ENCODE measurements around the gene CNPY4.

DNA sequence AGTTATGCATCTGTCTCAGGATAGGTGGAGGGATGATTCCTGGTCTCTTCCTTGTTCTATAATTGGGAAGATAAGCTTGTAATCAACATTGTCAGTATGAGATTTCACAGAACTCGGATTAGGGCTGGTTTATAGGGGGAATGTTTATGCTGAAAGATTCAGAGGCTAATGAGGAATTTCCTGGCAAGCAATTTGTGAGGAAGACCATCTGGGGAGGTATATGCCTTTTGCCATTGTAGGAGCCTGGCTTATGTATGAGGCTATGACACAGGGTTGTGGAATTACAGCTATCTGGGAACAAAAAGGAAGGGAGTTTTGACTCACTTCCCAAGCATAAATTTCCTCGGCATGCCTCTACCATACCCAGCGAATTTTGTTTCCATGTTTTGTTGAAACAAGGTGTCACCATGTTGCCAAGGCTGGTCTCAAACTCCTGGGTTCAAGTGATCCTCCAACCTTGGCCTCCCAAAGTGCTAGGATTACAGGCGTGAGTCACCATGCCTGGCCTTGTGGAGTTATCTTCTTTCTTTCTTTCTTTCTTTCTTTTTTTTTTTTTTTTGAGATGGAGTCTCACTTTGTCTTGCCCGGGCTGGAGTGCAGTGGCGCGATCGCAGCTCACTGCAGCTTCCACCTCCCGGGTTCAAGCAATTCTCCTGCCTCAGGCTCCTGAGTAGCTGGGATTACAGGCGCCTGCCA is 32.2 kb upstream of the CNPY4 start:
- TF ChIP-seq, protein P1, sequence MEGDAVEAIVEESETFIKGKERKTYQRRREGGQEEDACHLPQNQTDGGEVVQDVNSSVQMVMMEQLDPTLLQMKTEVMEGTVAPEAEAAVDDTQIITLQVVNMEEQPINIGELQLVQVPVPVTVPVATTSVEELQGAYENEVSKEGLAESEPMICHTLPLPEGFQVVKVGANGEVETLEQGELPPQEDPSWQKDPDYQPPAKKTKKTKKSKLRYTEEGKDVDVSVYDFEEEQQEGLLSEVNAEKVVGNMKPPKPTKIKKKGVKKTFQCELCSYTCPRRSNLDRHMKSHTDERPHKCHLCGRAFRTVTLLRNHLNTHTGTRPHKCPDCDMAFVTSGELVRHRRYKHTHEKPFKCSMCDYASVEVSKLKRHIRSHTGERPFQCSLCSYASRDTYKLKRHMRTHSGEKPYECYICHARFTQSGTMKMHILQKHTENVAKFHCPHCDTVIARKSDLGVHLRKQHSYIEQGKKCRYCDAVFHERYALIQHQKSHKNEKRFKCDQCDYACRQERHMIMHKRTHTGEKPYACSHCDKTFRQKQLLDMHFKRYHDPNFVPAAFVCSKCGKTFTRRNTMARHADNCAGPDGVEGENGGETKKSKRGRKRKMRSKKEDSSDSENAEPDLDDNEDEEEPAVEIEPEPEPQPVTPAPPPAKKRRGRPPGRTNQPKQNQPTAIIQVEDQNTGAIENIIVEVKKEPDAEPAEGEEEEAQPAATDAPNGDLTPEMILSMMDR (IDR thresholded peaks at IDR 0.05), result no peak
- no peak for TF ChIP-seq POLR2A (IDR thresholded peaks at IDR 0.05)

All from body of pancreas (tissue), 4 donors.